Muscle layer of duodenum (tissue), 2 donors: ENCODE results near the gene PEBP1.
A peak's percentile ranks its signal among the peaks of the same experiment; 100 is the strongest.
"Not testable (repeated sequence)": the region's sequence is repeated elsewhere in the genome, so short reads cannot be mapped to it uniquely, and the experiment has no call there.

ENCODE experiments used
- H3K27ac ChIP-seq: one replicate; pipeline ENCODE4 v1.7.0; 2013; ENCODE audit warnings: mild to moderate bottlenecking, low read length
- H3K27me3 ChIP-seq: one replicate; pipeline ENCODE4 v1.7.0; 2013; ENCODE audit warnings: low read depth, mild to moderate bottlenecking, control low read depth, low read length
- H3K36me3 ChIP-seq, 2 donors: one replicate each; pipeline ENCODE4 v1.7.0; 2013; ENCODE audit warnings: low read length in 2 of 2, control low read depth in 1 of 2, mild to moderate bottlenecking in 1 of 2; ENCODE audit not compliant: insufficient read depth in 2 of 2, control insufficient read depth in 1 of 2
- H3K4me1 ChIP-seq, 2 donors: one replicate each; pipeline ENCODE4 v1.7.0; 2013; ENCODE audit warnings: low read length in 2 of 2, mild to moderate bottlenecking in 2 of 2, control low read depth in 1 of 2, moderate library complexity in 1 of 2; ENCODE audit not compliant: insufficient read depth in 2 of 2, control insufficient read depth in 1 of 2
- H3K4me3 ChIP-seq, 2 donors: one replicate each; pipeline ENCODE4 v1.7.0; 2013; ENCODE audit warnings: low read length in 2 of 2, low read depth in 1 of 2, mild to moderate bottlenecking in 1 of 2
- H3K9me3 ChIP-seq, 2 donors: one replicate each; pipeline ENCODE4 v1.7.0; 2013; ENCODE audit warnings: low read length in 2 of 2, control low read depth in 1 of 2, mild to moderate bottlenecking in 1 of 2; ENCODE audit not compliant: control insufficient read depth in 1 of 2
- donor health status: healthy.

The PEBP1 gene

GRCh38 chr12:118107694-118108093 is 28.2 kb upstream of the PEBP1 start:
- Histone ChIP-seq H3K4me3 (no peak overlapping the region), H3K9me3 (no peaks in the 10 kb centered on the region), H3K27ac (no peak overlapping the region), H3K27me3 (no peaks in the 10 kb centered on the region), H3K36me3 (no peaks in the 10 kb centered on the region), H3K4me1 (peaks cover 0 to 7% of the 10 kb centered on the region in 2 donors)

DNA sequence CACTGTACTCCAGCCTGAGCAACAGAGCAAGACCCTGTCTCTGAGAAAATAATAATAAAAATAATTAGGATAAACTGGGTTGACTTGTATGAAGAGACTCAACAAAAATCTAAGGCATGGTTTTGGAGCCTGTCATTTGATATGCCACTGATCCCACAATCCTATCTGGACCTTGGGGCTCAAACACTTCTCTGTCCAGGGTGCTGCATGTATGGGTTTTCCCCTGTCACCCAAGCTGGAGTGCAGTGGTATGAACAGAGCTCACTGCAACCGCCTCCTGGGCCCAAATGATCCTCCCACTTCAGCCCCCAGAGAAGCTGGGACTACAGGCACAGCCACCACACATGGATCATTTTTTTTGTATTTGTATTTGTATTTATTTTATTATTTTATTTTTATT is 26.8 kb upstream of the PEBP1 start:
- H3K27ac ChIP-seq = no peak overlapping the region
- H3K36me3 ChIP-seq = no peaks in the 10 kb centered on the region
- no peak overlapping the region for H3K4me3 ChIP-seq
- H3K27me3 ChIP-seq = no peaks in the 10 kb centered on the region
- peaks cover 0 to 7% of the 10 kb centered on the region in 2 donors for H3K4me1 ChIP-seq
- H3K9me3 ChIP-seq = no peaks in the 10 kb centered on the region

GRCh38 chr12:118119449-118119879 is 16.5 kb upstream of the PEBP1 start:
- Histone ChIP-seq H3K27ac (no peak overlapping the region), H3K27me3 (no peaks in the 10 kb centered on the region), H3K4me3 (no peak overlapping the region), H3K4me1 (peaks cover 0 to 4% of the 10 kb centered on the region in 2 donors), H3K9me3 (no peaks in the 10 kb centered on the region), H3K36me3 (no peaks in the 10 kb centered on the region)

DNA sequence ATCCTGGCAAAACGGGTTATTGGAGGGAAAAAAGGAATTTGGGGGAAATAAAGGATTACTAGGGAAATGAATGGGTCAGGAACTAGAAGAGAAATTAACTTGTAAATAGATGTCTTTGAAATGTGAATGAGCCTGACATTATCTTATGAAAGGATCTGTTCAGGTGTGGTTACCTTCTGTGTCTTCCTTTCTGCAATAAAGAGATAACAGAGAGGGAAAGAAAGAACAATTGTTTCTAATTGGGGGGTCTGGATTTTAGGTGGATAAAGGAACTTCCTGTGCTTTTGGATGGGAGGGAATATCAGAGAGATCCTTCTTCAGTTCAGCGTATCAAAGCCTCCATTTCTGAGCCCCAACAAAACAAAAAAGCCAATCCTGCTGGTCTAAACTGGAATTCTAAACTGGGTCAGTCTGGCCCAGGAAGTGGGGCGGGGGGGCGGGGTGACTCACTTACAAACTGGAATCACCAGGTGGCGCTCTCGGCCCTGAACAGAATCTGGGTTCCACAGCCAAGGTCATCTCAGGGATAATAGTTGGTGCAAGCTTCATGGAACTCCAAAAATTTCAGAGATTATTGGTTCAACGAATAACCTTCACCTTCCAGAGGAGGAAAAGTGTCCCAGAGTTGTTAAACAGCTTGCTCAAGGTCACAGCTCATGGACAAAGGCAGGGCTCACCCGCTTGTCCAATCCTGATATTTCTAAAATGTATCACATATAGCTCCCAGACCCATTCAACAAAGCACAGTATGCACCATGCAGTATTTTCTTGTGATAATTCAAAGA is 15.2 kb upstream of the PEBP1 start:
- Histone ChIP-seq H3K9me3 (no peaks in the 10 kb centered on the region), H3K4me1 (peaks cover 0 to 4% of the 10 kb centered on the region in 2 donors), H3K27me3 (no peaks in the 10 kb centered on the region), H3K27ac (no peak overlapping the region), H3K4me3 (no peak overlapping the region), H3K36me3 (no peaks in the 10 kb centered on the region)

- Histone ChIP-seq H3K4me3 (no peak overlapping the region), H3K36me3 (no peaks in the 10 kb centered on the region), H3K27ac (no peak overlapping the region), H3K27me3 (no peaks in the 10 kb centered on the region), H3K9me3 (no peaks in the 10 kb centered on the region), H3K4me1 (peaks cover 0 to 4% of the 10 kb centered on the region in 2 donors)
Observed at GRCh38 chr12:118122264-118122663, 13.7 kb upstream of the PEBP1 start.

DNA sequence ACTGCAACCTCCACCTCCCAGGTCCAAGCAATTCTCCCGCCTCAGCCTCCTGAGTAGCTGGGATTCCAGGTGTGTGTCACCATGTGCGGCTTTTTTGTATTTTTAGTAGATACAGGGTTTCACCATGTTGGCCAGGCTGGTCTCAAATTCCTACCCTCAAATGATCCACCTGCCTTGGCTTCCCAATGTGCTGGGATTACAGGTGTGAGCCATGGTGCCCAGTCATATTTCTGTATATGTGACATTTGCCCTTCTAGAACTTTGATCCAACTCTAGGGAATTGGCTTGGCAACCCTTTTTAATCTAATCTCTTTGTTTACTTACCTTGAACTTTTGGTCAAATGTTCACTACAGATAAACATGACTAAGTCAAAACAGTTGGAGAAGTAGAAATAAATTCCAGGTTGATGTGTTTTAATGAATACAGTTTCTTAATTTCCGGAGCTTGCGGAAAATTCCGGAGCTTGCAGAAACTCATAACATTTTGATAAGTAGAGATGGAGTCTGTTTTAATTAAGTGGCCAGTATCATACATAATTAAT is 11.5 kb upstream of the PEBP1 start:
- H3K36me3 ChIP-seq = no peaks in the 10 kb centered on the region
- H3K27ac ChIP-seq = no peak overlapping the region
- no peaks in the 10 kb centered on the region for H3K9me3 ChIP-seq
- peaks cover 0 to 4% of the 10 kb centered on the region in 2 donors for H3K4me1 ChIP-seq
- H3K27me3 ChIP-seq = no peaks in the 10 kb centered on the region
- no peak overlapping the region for H3K4me3 ChIP-seq

- no peaks in the 10 kb centered on the region for H3K27me3 ChIP-seq
- H3K4me3 ChIP-seq = no peak overlapping the region
- H3K27ac ChIP-seq = no peak overlapping the region
Observed at GRCh38 chr12:118125743-118126118, 10.2 kb upstream of the PEBP1 start.

DNA sequence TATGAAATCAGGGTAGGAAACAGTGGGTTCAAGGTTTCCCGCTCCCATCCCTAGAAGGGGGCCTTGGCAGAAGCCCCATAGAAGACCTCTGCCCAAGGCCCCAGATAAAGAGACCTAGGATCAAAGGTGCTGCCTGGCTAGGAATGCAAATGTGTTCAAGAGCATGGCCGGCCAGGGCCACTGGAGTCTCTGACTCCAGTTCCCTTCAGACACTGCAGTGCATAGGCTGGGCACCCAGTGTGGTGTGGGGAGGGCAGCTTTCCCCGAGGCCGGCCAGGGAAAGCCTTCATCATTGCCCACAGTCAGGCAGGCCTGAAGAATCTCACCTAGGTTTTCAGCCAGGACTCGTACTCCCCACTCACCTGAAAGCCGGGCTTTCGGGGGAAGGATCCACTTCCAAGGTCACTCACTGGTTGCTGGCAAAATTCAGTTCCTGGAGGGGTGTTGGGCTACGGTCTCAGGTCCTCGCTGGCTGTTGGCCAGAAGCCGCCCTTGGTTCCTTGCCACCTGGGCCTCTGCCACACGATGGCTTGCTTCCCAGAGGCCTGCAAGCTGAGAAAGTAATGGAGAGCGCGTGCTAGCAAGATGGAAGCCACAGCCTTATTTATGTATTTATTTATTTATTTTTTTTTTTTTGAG is 9.7 kb upstream of the PEBP1 start:
- Histone ChIP-seq H3K36me3 (no peaks in the 10 kb centered on the region), H3K4me3 (no peak overlapping the region), H3K27ac (no peak overlapping the region), H3K27me3 (no peaks in the 10 kb centered on the region), H3K4me1 (peaks cover 0 to 1% of the 10 kb centered on the region in 2 donors), H3K9me3 (no peaks in the 10 kb centered on the region)

More at GRCh38 chr12:118125743-118126118, 10.2 kb upstream of the PEBP1 start:
- Histone ChIP-seq H3K9me3 (no peaks in the 10 kb centered on the region), H3K36me3 (no peaks in the 10 kb centered on the region), H3K4me1 (peaks cover 0 to 4% of the 10 kb centered on the region in 2 donors)

- Histone ChIP-seq H3K4me1 (no peaks in the 10 kb centered on the region), H3K9me3 (no peaks in the 10 kb centered on the region), H3K27ac (no peak overlapping the region), H3K27me3 (no peaks in the 10 kb centered on the region), H3K4me3 (no peak overlapping the region), H3K36me3 (no peaks in the 10 kb centered on the region)
Observed at GRCh38 chr12:118127867-118128266, 8.1 kb upstream of the PEBP1 start.

DNA sequence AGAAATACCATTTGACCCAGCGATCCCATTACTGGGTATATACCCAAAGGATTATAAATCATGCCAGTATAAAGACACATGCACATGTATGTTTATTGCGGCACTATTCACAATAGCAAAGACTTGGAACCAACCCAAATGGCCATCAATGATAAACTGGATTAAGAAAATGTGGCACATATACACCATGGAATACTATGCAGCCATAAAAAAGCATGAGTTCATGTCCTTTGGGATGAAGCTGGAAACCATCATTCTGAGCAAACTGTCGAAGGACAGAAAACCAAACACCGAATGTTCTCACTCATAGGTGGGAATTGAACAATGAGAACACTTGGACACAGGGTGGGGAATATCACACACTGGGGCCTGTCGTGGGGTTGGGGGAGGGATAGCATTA is 6.5 kb upstream of the PEBP1 start:
- H3K36me3 ChIP-seq, H3K4me3 ChIP-seq, H3K9me3 ChIP-seq, H3K4me1 ChIP-seq, H3K27ac ChIP-seq, H3K27me3 ChIP-seq: not testable (repeated sequence)

GRCh38 chr12:118136559-118137003 is 657 bp downstream of the PEBP1 start:
- no peaks in the 10 kb centered on the region for H3K9me3 ChIP-seq
- peak overlapping the region; percentile 84 to 98 for H3K4me3 ChIP-seq
- peak overlapping the region; percentile 77 for H3K27ac ChIP-seq
- peaks cover 7 to 19% of the 10 kb centered on the region in 2 donors for H3K4me1 ChIP-seq
- H3K27me3 ChIP-seq = no peaks in the 10 kb centered on the region
- peaks cover 22 to 33% of the 10 kb centered on the region in 2 donors for H3K36me3 ChIP-seq
